Measurements from ENCODE around the gene TBL1X. TPM values are rescaled to one million over a fixed set of nuclear protein-coding genes. Genes with fewer than 3 reads are reported as not detected.
A peak's percentile ranks its signal among the peaks of the same experiment; 100 is the strongest.

The TBL1X gene
- total RNA-seq, 5 donors from 2014 or later (not counting 1 experiment from before 2014, with no cell fraction given): 21.0 to 50.8 (median 40.5) TPM

- no peak for ATAC-seq (replicated peaks in 1 of 4)
- DNase-seq: no peak
- Histone ChIP-seq H3K27ac (ENCODE audit: low read length) (no peak overlapping the region), H3K36me3 (ENCODE audit: control insufficient read depth in 2 of 2, extremely low read depth in 1 of 2, insufficient read depth in 1 of 2, low read length in 1 of 2) (no peaks in the 10 kb centered on the region), H3K9me3 (no peaks in the 10 kb centered on the region), H3K4me1 (ENCODE audit: control insufficient read depth in 1 of 2, extremely low read depth in 1 of 2, insufficient read depth in 2 of 2, low read length in 2 of 2) (peaks cover 6 to 12% of the 10 kb centered on the region in 2 experiments), H3K4me3 (ENCODE audit: control insufficient read depth in 1 of 2, extremely low read depth in 1 of 2, low read length in 1 of 2) (no peak overlapping the region), H3K27me3 (replicated peaks in 1 of 2; ENCODE audit: control insufficient read depth in 2 of 2, extremely low read depth in 1 of 2, insufficient read depth in 2 of 2, low read length in 1 of 2) (no peaks in the 10 kb centered on the region)
- Mint-ChIP-seq H3K9me3 (peaks cover 0 to 3% (median 0%) of the 10 kb centered on the region in 3 donors), H3K36me3 (peaks cover 32% of the 10 kb centered on the region), H3K4me3 (no peak overlapping the region), H3K27me3 (no peaks in the 10 kb centered on the region), H3K4me1 (peaks cover 25 to 28% (median 25%) of the 10 kb centered on the region in 3 donors), H3K27ac (no peak overlapping the region)
- no CpG with 5 or more reads among the region's 3 CpGs for WGBS (ENCODE audit: insufficient coverage)
- POLR2A ChIA-PET: interaction anchor here in 1 of 2 donors (0.7 kb wide), 1 partner anchor 247 kb away, joined by 3 read pairs; no protein-coding TSS in a partner anchor
- CTCF ChIA-PET: no interaction called here
Measured at GRCh38 chrX:9510980-9511379, 46.1 kb downstream of the TBL1X start.

GRCh38 chrX:9515489-9515888 is 50.6 kb downstream of the TBL1X start:
- ChIA-PET CTCF (interaction anchor here in 1 of 2 donors (0.6 kb wide), 1 partner anchor 122 kb away, joined by 3 read pairs; no protein-coding TSS in a partner anchor), POLR2A (no interaction called here)
- H3K4me1 Mint-ChIP-seq: peaks cover 34 to 46% (median 41%) of the 10 kb centered on the region in 3 donors
- H3K27me3 Mint-ChIP-seq: no peaks in the 10 kb centered on the region
- Histone ChIP-seq H3K27me3 (replicated peaks in 1 of 2; ENCODE audit: control insufficient read depth in 2 of 2, extremely low read depth in 1 of 2, insufficient read depth in 2 of 2, low read length in 1 of 2) (no peaks in the 10 kb centered on the region), H3K27ac (ENCODE audit: low read length) (no peak overlapping the region), H3K4me1 (ENCODE audit: control insufficient read depth in 1 of 2, extremely low read depth in 1 of 2, insufficient read depth in 2 of 2, low read length in 2 of 2) (peaks cover 8 to 14% of the 10 kb centered on the region in 2 experiments), H3K4me3 (ENCODE audit: control insufficient read depth in 1 of 2, extremely low read depth in 1 of 2, low read length in 1 of 2) (no peak overlapping the region), H3K9me3 (no peaks in the 10 kb centered on the region), H3K36me3 (ENCODE audit: control insufficient read depth in 2 of 2, extremely low read depth in 1 of 2, insufficient read depth in 1 of 2, low read length in 1 of 2) (no peaks in the 10 kb centered on the region)
- H3K4me3 Mint-ChIP-seq: peak overlapping the region in 1 of 3 donors; percentile 30
- DNase-seq (no peak), ATAC-seq (replicated peaks in 1 of 4) (no peak)
- WGBS (ENCODE audit: insufficient coverage): 89% methylated on average over 6 of the region's 10 CpGs
- H3K27ac Mint-ChIP-seq: peak overlapping the region in 1 of 2 donors; percentile 61
- H3K36me3 Mint-ChIP-seq: peaks cover 20% of the 10 kb centered on the region
- H3K9me3 Mint-ChIP-seq: no peaks in the 10 kb centered on the region

GRCh38 chrX:9515973-9516538 is 51.2 kb downstream of the TBL1X start:
- Mint-ChIP-seq H3K27ac (peak overlapping the region in 1 of 2 donors; percentile 63), H3K27me3 (no peaks in the 10 kb centered on the region), H3K4me3 (peak overlapping the region in 1 of 3 donors; percentile 30), H3K36me3 (peaks cover 17% of the 10 kb centered on the region), H3K9me3 (no peaks in the 10 kb centered on the region), H3K4me1 (peaks cover 34 to 52% (median 47%) of the 10 kb centered on the region in 3 donors)
- H3K27me3 ChIP-seq (replicated peaks in 1 of 2; ENCODE audit: control insufficient read depth in 2 of 2, extremely low read depth in 1 of 2, insufficient read depth in 2 of 2, low read length in 1 of 2): no peaks in the 10 kb centered on the region
- no peak overlapping the region for H3K4me3 ChIP-seq (ENCODE audit: control insufficient read depth in 1 of 2, extremely low read depth in 1 of 2, low read length in 1 of 2)
- no peaks in the 10 kb centered on the region for H3K36me3 ChIP-seq (ENCODE audit: control insufficient read depth in 2 of 2, extremely low read depth in 1 of 2, insufficient read depth in 1 of 2, low read length in 1 of 2)
- ChIA-PET CTCF (no interaction called here), POLR2A (interaction anchor here in 1 of 2 donors (0.6 kb wide), 1 partner anchor 44 kb away, joined by 4 read pairs; no protein-coding TSS in a partner anchor)
- WGBS (ENCODE audit: insufficient coverage): no CpG with 5 or more reads among the region's 4 CpGs
- no peaks in the 10 kb centered on the region for H3K9me3 ChIP-seq
- DNase-seq (no peak), ATAC-seq (replicated peaks in 1 of 4) (peak in 1 of 4 experiments; percentile 28)
- H3K27ac ChIP-seq (ENCODE audit: low read length): no peak overlapping the region
- peaks cover 8 to 14% of the 10 kb centered on the region in 2 experiments for H3K4me1 ChIP-seq (ENCODE audit: control insufficient read depth in 1 of 2, extremely low read depth in 1 of 2, insufficient read depth in 2 of 2, low read length in 2 of 2)

- Mint-ChIP-seq H3K36me3 (peaks cover 12% of the 10 kb centered on the region), H3K27me3 (no peaks in the 10 kb centered on the region), H3K4me1 (peaks cover 34 to 53% (median 49%) of the 10 kb centered on the region in 3 donors), H3K9me3 (no peaks in the 10 kb centered on the region), H3K4me3 (no peak overlapping the region), H3K27ac (no peak overlapping the region)
- Histone ChIP-seq H3K27me3 (replicated peaks in 1 of 2; ENCODE audit: control insufficient read depth in 2 of 2, extremely low read depth in 1 of 2, insufficient read depth in 2 of 2, low read length in 1 of 2) (no peaks in the 10 kb centered on the region), H3K4me1 (ENCODE audit: control insufficient read depth in 1 of 2, extremely low read depth in 1 of 2, insufficient read depth in 2 of 2, low read length in 2 of 2) (peaks cover 8 to 14% of the 10 kb centered on the region in 2 experiments), H3K36me3 (ENCODE audit: control insufficient read depth in 2 of 2, extremely low read depth in 1 of 2, insufficient read depth in 1 of 2, low read length in 1 of 2) (no peaks in the 10 kb centered on the region), H3K9me3 (no peaks in the 10 kb centered on the region), H3K27ac (ENCODE audit: low read length) (no peak overlapping the region), H3K4me3 (ENCODE audit: control insufficient read depth in 1 of 2, extremely low read depth in 1 of 2, low read length in 1 of 2) (no peak overlapping the region)
- ChIA-PET CTCF (no interaction called here), POLR2A (interaction anchor here in 1 of 2 donors (0.6 kb wide), 1 partner anchor 45 kb away, joined by 4 read pairs; no protein-coding TSS in a partner anchor)
- ATAC-seq (replicated peaks in 1 of 4): no peak
- WGBS (ENCODE audit: insufficient coverage): no CpG with 5 or more reads among the region's 3 CpGs
- no peak for DNase-seq
Measured at GRCh38 chrX:9516635-9517034, 51.8 kb downstream of the TBL1X start.

- Histone ChIP-seq H3K27me3 (replicated peaks in 1 of 2; ENCODE audit: control insufficient read depth in 2 of 2, extremely low read depth in 1 of 2, insufficient read depth in 2 of 2, low read length in 1 of 2) (no peaks in the 10 kb centered on the region), H3K4me1 (ENCODE audit: control insufficient read depth in 1 of 2, extremely low read depth in 1 of 2, insufficient read depth in 2 of 2, low read length in 2 of 2) (peaks cover 8 to 14% of the 10 kb centered on the region in 2 experiments), H3K27ac (ENCODE audit: low read length) (no peak overlapping the region), H3K36me3 (ENCODE audit: control insufficient read depth in 2 of 2, extremely low read depth in 1 of 2, insufficient read depth in 1 of 2, low read length in 1 of 2) (no peaks in the 10 kb centered on the region), H3K9me3 (no peaks in the 10 kb centered on the region), H3K4me3 (ENCODE audit: control insufficient read depth in 1 of 2, extremely low read depth in 1 of 2, low read length in 1 of 2) (no peak overlapping the region)
- POLR2A ChIA-PET: no interaction called here
- peaks cover 15% of the 10 kb centered on the region for H3K36me3 Mint-ChIP-seq
- 100% methylated on average over 1 of the region's 4 CpGs for WGBS (ENCODE audit: insufficient coverage)
- peaks cover 38 to 59% (median 58%) of the 10 kb centered on the region in 3 donors for H3K4me1 Mint-ChIP-seq
- no peak overlapping the region for H3K27ac Mint-ChIP-seq
- ATAC-seq (replicated peaks in 1 of 4) (no peak), DNase-seq (no peak)
- CTCF ChIA-PET: no interaction called here
- H3K27me3 Mint-ChIP-seq: no peaks in the 10 kb centered on the region
- H3K9me3 Mint-ChIP-seq: no peaks in the 10 kb centered on the region
- H3K4me3 Mint-ChIP-seq: no peak overlapping the region
Measured at GRCh38 chrX:9518051-9518450, 53.2 kb downstream of the TBL1X start.

- peaks cover 8 to 14% of the 10 kb centered on the region in 2 experiments for H3K4me1 ChIP-seq (ENCODE audit: control insufficient read depth in 1 of 2, extremely low read depth in 1 of 2, insufficient read depth in 2 of 2, low read length in 2 of 2)
- Mint-ChIP-seq H3K4me1 (peaks cover 36 to 58% (median 54%) of the 10 kb centered on the region in 3 donors), H3K4me3 (no peak overlapping the region), H3K36me3 (peaks cover 10% of the 10 kb centered on the region), H3K27ac (no peak overlapping the region), H3K9me3 (no peaks in the 10 kb centered on the region), H3K27me3 (no peaks in the 10 kb centered on the region)
- ATAC-seq (replicated peaks in 1 of 4) (no peak), DNase-seq (no peak)
- WGBS (ENCODE audit: insufficient coverage): no CpG with 5 or more reads among the region's 5 CpGs
- H3K9me3 ChIP-seq: no peaks in the 10 kb centered on the region
- no peaks in the 10 kb centered on the region for H3K27me3 ChIP-seq (replicated peaks in 1 of 2; ENCODE audit: control insufficient read depth in 2 of 2, extremely low read depth in 1 of 2, insufficient read depth in 2 of 2, low read length in 1 of 2)
- CTCF ChIA-PET: no interaction called here
- H3K36me3 ChIP-seq (ENCODE audit: control insufficient read depth in 2 of 2, extremely low read depth in 1 of 2, insufficient read depth in 1 of 2, low read length in 1 of 2): no peaks in the 10 kb centered on the region
- H3K27ac ChIP-seq (ENCODE audit: low read length): no peak overlapping the region
- H3K4me3 ChIP-seq (ENCODE audit: control insufficient read depth in 1 of 2, extremely low read depth in 1 of 2, low read length in 1 of 2): no peak overlapping the region
- POLR2A ChIA-PET: no interaction called here
Measured at GRCh38 chrX:9518889-9519288, 54.0 kb downstream of the TBL1X start.

Measured in T-cell (primary cell).